SH-SY5Y (cell line): ENCODE results near the gene MRPS11.

Experiments
- GATA2 ChIP-seq: IDR thresholded peaks from 2 replicates; pipeline ENCODE4 v1.6.1; 2011; ENCODE audit warnings: mild to moderate bottlenecking, low read depth, low read length
- GATA3 ChIP-seq: IDR thresholded peaks from 2 replicates; pipeline ENCODE4 v1.6.1; 2011; ENCODE audit warnings: low read depth, mild to moderate bottlenecking, low read length, moderate library complexity

DNA sequence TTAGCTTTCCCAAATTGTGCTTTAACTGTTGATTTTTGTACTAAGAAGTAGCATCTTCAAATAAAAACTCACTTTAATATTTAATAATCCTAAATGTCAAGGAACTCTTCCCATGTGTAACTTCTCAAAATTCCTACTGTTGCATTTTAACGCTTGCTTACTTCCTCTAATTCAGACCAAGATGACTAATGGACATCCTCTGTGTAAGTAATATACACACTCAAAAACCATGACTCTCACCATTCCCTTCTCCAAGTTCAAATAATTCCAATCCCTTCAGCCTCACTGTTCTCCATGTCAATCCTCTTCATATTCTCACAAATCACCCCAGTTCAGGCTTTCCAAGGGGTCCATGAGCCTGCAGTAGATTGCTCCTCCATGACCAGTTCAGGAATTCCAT, 13.3 kb upstream of the MRPS11 start:
- TF ChIP-seq GATA3 (no peak), GATA2 (no peak)
